Prostate gland (tissue), 2 donors: ENCODE measurements around the gene LYPD6B. TPM values are rescaled to one million over a fixed set of nuclear protein-coding genes. Genes with fewer than 3 reads are reported as not detected.

Experiments used
- DNase-seq: peaks from one replicate; pipeline ENCODE4 v3.0.0-alpha.2; 2019; ENCODE audit warnings: low spot score
- H3K27ac ChIP-seq, 2 donors: fragments of 200-600 bp; sonication (generic); 2 replicates each; pipeline ENCODE4 v1.5.1; 2017 to 2019
- H3K27me3 ChIP-seq: fragments of 200-600 bp; sonication (generic); replicated peaks from 2 replicates; pipeline ENCODE4 v1.5.1; 2019; ENCODE audit not compliant: insufficient read depth
- H3K36me3 ChIP-seq, 2 donors: fragments of 200-600 bp; sonication (generic); 1 replicate in 1 of 2; 2 replicates in 1 of 2; pipeline versions ENCODE4 v1.5.1 to v1.8.1; 2017 to 2019
- H3K4me1 ChIP-seq: fragments of 200-600 bp; sonication (generic); replicated peaks from 2 replicates; pipeline ENCODE4 v1.5.1; 2019
- H3K4me3 ChIP-seq, 2 donors: fragments of 200-600 bp; sonication (generic); 2 replicates each; pipeline ENCODE4 v1.5.1; 2017 to 2019
- H3K9me3 ChIP-seq: fragments of 200-600 bp; sonication (generic); 2 replicates; pipeline ENCODE4 v1.5.1; 2017
- CTCF ChIP-seq, 4 experiments: fragments of 200-600 bp in 2 of 4; fragments of 450-650 bp in 2 of 4; sonication (generic) in 2 of 4; IDR thresholded peaks; 1 replicate in 3 of 4; 2 replicates in 1 of 4; pipeline ENCODE4 v1.5.1; 2016 to 2019; ENCODE audit warnings: antibody characterized with exemption in 4 of 4, mild to moderate bottlenecking in 2 of 4, moderate library complexity in 2 of 4
- POLR2A ChIP-seq: fragments of 450-650 bp; IDR thresholded peaks from one replicate; pipeline ENCODE4 v1.6.1; 2016; ENCODE audit warnings: antibody characterized with exemption, mild to moderate bottlenecking
- POLR2AphosphoS5 ChIP-seq: sonication (generic); formaldehyde crosslinking; IDR thresholded peaks from one replicate; pipeline ENCODE4 v1.6.1; 2017; ENCODE audit warnings: antibody characterized with exemption
- WGBS: methylation state at CpG from one replicate; pipeline ENCODE4 v1.1.5; 2018; 5-methylcytosine and 5-hydroxymethylcytosine counted together
- intact Hi-C: fragments of 100-400 bp; cut with DNase I; formaldehyde crosslinking; loops from one replicate; pipeline ENCODE4 v1.14.2; 2022
- total RNA-seq, 2 donors: library from RNA; depleted of rRNA; stranded (reverse); fragments of >200 nt; gene quantifications; one replicate each; pipeline ENCODE4 v1.1.0, GENCODE V29; 2016

LYPD6B gene
- total RNA-seq, 2 donors from 2014 or later: 16.8 to 17.8 TPM

- Histone ChIP-seq H3K4me1 (no peaks in the 10 kb centered on the region), H3K27me3 (no peaks in the 10 kb centered on the region), H3K27ac (no peak overlapping the region), H3K9me3 (no peaks in the 10 kb centered on the region), H3K4me3 (no peak overlapping the region), H3K36me3 (no peaks in the 10 kb centered on the region)
- DNase-seq: peak; percentile 25
- WGBS: 41% methylated on average over 2 of the region's 2 CpGs
- no peak for TF ChIP-seq POLR2A
- TF ChIP-seq POLR2AphosphoS5: peak; percentile 9
- no peak for TF ChIP-seq CTCF (IDR thresholded peaks at IDR 0.05)
- intact Hi-C loops: no loop called here
Observed at GRCh38 chr2:149098701-149099100, 60.2 kb downstream of the LYPD6B start.

- TF ChIP-seq POLR2AphosphoS5 (no peak), CTCF (IDR thresholded peaks at IDR 0.05) (no peak), POLR2A (no peak)
- WGBS: 65% methylated on average over 3 of the region's 3 CpGs
- Histone ChIP-seq H3K27me3 (no peaks in the 10 kb centered on the region), H3K27ac (no peak overlapping the region), H3K4me1 (no peaks in the 10 kb centered on the region), H3K4me3 (no peak overlapping the region), H3K36me3 (no peaks in the 10 kb centered on the region), H3K9me3 (no peaks in the 10 kb centered on the region)
- intact Hi-C loops: no loop called here
- DNase-seq: no peak
Observed at GRCh38 chr2:149099298-149099697, 60.8 kb downstream of the LYPD6B start.

GRCh38 chr2:149100739-149101699 lies 62.5 kb downstream of the LYPD6B start:
- intact Hi-C loops: no loop called here
- no peak for DNase-seq
- 43% methylated on average over 12 of the region's 12 CpGs for WGBS

GRCh38 chr2:149101818-149102217 lies 63.3 kb downstream of the LYPD6B start:
- Histone ChIP-seq H3K36me3 (no peaks in the 10 kb centered on the region), H3K9me3 (no peaks in the 10 kb centered on the region), H3K27me3 (no peaks in the 10 kb centered on the region), H3K4me3 (no peak overlapping the region), H3K4me1 (no peaks in the 10 kb centered on the region), H3K27ac (no peak overlapping the region)
- WGBS: 88% methylated on average over 2 of the region's 2 CpGs
- intact Hi-C loops: no loop called here
- no peak for DNase-seq
- TF ChIP-seq CTCF (IDR thresholded peaks at IDR 0.05): no peak
- TF ChIP-seq POLR2AphosphoS5: no peak
- TF ChIP-seq POLR2A: no peak

More at GRCh38 chr2:149100739-149101699, 62.5 kb downstream of the LYPD6B start:
- Histone ChIP-seq H3K27me3 (no peaks in the 10 kb centered on the region), H3K27ac (no peak overlapping the region), H3K4me1 (no peaks in the 10 kb centered on the region), H3K36me3 (no peaks in the 10 kb centered on the region), H3K9me3 (no peaks in the 10 kb centered on the region), H3K4me3 (no peak overlapping the region)
- TF ChIP-seq CTCF (IDR thresholded peaks at IDR 0.05): no peak
- TF ChIP-seq POLR2AphosphoS5: no peak
- TF ChIP-seq POLR2A: no peak
